Pancreas (tissue), 10 donors: ENCODE results near the gene PDS5B. TPM values are rescaled to one million over a fixed set of nuclear protein-coding genes. Genes with fewer than 3 reads are reported as not detected.
A peak's percentile ranks its signal among the peaks of the same experiment; 100 is the strongest.

Source experiments
- ATAC-seq, 4 donors: fragments of 200-7000 bp; cut with Tn5 transposase; one replicate each; pipeline versions ENCODE4 v1.8.0 to v1.9.1; 2020; ENCODE audit warnings: mild to moderate bottlenecking in 4 of 4, moderate library complexity in 4 of 4
- DNase-seq, 6 donors: peaks; one replicate each; pipeline ENCODE4 v3.0.0-alpha.2; 2020
- FAIRE-seq: peaks from 2 replicates; lab custom pipeline; 2012; peaks lifted over from hg19 to GRCh38; lab: Jason Lieb, UNC
- H3K27ac ChIP-seq, 4 donors: fragments of 200-600 bp; sonication (generic); 1 replicate in 3 of 4; 2 replicates in 1 of 4; pipeline versions ENCODE4 v1.5.0 to v1.8.0; 2020
- H3K27me3 ChIP-seq, 4 donors: fragments of 200-600 bp; one replicate each; pipeline ENCODE4 v1.8.0; 2021
- H3K36me3 ChIP-seq, 3 donors: fragments of 200-600 bp; sonication (generic) in 1 of 3; one replicate each; pipeline versions ENCODE4 v1.5.0 to v1.8.0; 2020 to 2021
- H3K4me1 ChIP-seq, 3 donors: fragments of 200-600 bp; one replicate each; pipeline ENCODE4 v1.8.0; 2021
- H3K4me3 ChIP-seq, 4 donors: fragments of 200-600 bp; sonication (generic) in 2 of 4; one replicate each; pipeline versions ENCODE4 v1.5.0 to v1.8.0; 2020 to 2021
- H3K9me3 ChIP-seq, 4 donors: fragments of 200-600 bp; one replicate each; pipeline ENCODE4 v1.8.0; 2021
- CTCF ChIP-seq, 4 donors: fragments of 200-600 bp; sonication (generic) in 3 of 4; IDR thresholded peaks; one replicate each; pipeline versions ENCODE4 v1.5.0 to v1.8.0; 2021; ENCODE audit warnings: antibody characterized with exemption in 4 of 4
- WGBS, 2 donors: extraction: QIAGEN DNeasy Blood & Tissue Kit; methylation state at CpG; one replicate each; pipeline ENCODE4 v1.1.7; 2013; 5-methylcytosine and 5-hydroxymethylcytosine counted together
- intact Hi-C, 3 donors: fragments of 100-400 bp; cut with DNase I; formaldehyde crosslinking; loops; one replicate each; pipeline versions ENCODE4 v1.11.1 to v1.14.2; 2022
- polyA plus RNA-seq, 2 donors: library from polyadenylated mRNA; stranded (reverse); fragments of 200-250 nt; gene quantifications; one replicate each; pipeline ENCODE4 v1.2.3, GENCODE V29; 2013
- total RNA-seq, 6 donors: library from RNA; stranded (reverse); fragmentation: NEBNext Ultra II Directional in 4 of 6; extraction: Animal tissue kit (Norgen Biotek cat#: 25700) in 4 of 6; gene quantifications; one replicate each; pipeline versions ENCODE4 v1.2.1 to v1.2.4, GENCODE V29; 2021 to 2023
- donor health status: healthy with polysubstance abuse.
- donor health status: DM: no; HTN: no; CAD: no; lungs with moderate emphysema.
- donor health status: DM: no; HTN: no; CAD: no.
- donor health status: control.
- donor health status: control.
- donor health status: Bipolar disorder and iron deficiency.
- donor health status: DM: yes; HTN: yes; CAD: no.
- donor health status: DM: no; HTN: no; CAD: no.
- donor health status: DM: no; HTN: no; CAD: no.
- donor health status: DM: yes; HTN: yes; CAD: no.

The PDS5B gene
- total and polyA plus RNA-seq, 8 donors = 2.9 to 19.9 (median 11.0) TPM

GRCh38 chr13:32821149-32821688, 235.0 kb downstream of the PDS5B start:
- FAIRE-seq (no peak), ATAC-seq (no peak)
- 76 to 81% methylated on average over 14 of the region's 14 CpGs for WGBS, 2 donors

GRCh38 chr13:32822771-32823170, 236.5 kb downstream of the PDS5B start:
- ATAC-seq (peak in 1 of 4 donors; percentile 56), FAIRE-seq (no peak), DNase-seq (no peak)
- Histone ChIP-seq H3K27me3 (no peaks in the 10 kb centered on the region), H3K36me3 (no peaks in the 10 kb centered on the region), H3K4me1 (no peaks in the 10 kb centered on the region), H3K9me3 (no peaks in the 10 kb centered on the region), H3K4me3 (no peak overlapping the region), H3K27ac (no peak overlapping the region)
- WGBS, 2 donors = 40 to 54% methylated on average over 4 of the region's 4 CpGs
- intact Hi-C loops = no loop called here
- no peak for TF ChIP-seq CTCF (IDR thresholded peaks at IDR 0.05)

More at GRCh38 chr13:32821149-32821688, 235.0 kb downstream of the PDS5B start:
- Histone ChIP-seq H3K9me3 (no peaks in the 10 kb centered on the region), H3K27ac (no peak overlapping the region), H3K4me1 (no peaks in the 10 kb centered on the region), H3K27me3 (no peaks in the 10 kb centered on the region), H3K4me3 (no peak overlapping the region), H3K36me3 (no peaks in the 10 kb centered on the region)
- no peak for TF ChIP-seq CTCF (IDR thresholded peaks at IDR 0.05)
- intact Hi-C loops = no loop called here
- DNase-seq = no peak

GRCh38 chr13:32823597-32823996, 237.3 kb downstream of the PDS5B start:
- no peak overlapping the region for H3K4me3 ChIP-seq
- H3K4me1 ChIP-seq = no peaks in the 10 kb centered on the region
- intact Hi-C loops = no loop called here
- H3K36me3 ChIP-seq = no peaks in the 10 kb centered on the region
- H3K27ac ChIP-seq = no peak overlapping the region
- H3K9me3 ChIP-seq = no peaks in the 10 kb centered on the region
- WGBS, 2 donors = 70 to 90% methylated on average over 5 of the region's 5 CpGs
- FAIRE-seq = no peak
- DNase-seq = no peak
- ATAC-seq = no peak
- H3K27me3 ChIP-seq = no peaks in the 10 kb centered on the region
- TF ChIP-seq CTCF (IDR thresholded peaks at IDR 0.05) = no peak

- Histone ChIP-seq H3K27ac (no peak overlapping the region), H3K4me1 (no peaks in the 10 kb centered on the region), H3K36me3 (no peaks in the 10 kb centered on the region), H3K27me3 (no peaks in the 10 kb centered on the region), H3K4me3 (no peak overlapping the region), H3K9me3 (no peaks in the 10 kb centered on the region)
- FAIRE-seq (no peak), DNase-seq (no peak), ATAC-seq (no peak)
- intact Hi-C loops = no loop called here
- TF ChIP-seq CTCF (IDR thresholded peaks at IDR 0.05) = no peak
- 74 to 83% methylated on average over 15 of the region's 15 CpGs for WGBS, 2 donors
Observed at GRCh38 chr13:32824061-32824460, 237.8 kb downstream of the PDS5B start.

- ATAC-seq (peak in 1 of 4 donors; percentile 33), DNase-seq (no peak), FAIRE-seq (no peak)
- intact Hi-C loops = no loop called here
- no peaks in the 10 kb centered on the region for H3K36me3 ChIP-seq
- no peak for TF ChIP-seq CTCF (IDR thresholded peaks at IDR 0.05)
- H3K9me3 ChIP-seq = no peaks in the 10 kb centered on the region
- H3K4me3 ChIP-seq = no peak overlapping the region
- no peaks in the 10 kb centered on the region for H3K27me3 ChIP-seq
- 58 to 60% methylated on average over 7 of the region's 7 CpGs for WGBS, 2 donors
- no peaks in the 10 kb centered on the region for H3K4me1 ChIP-seq
- no peak overlapping the region for H3K27ac ChIP-seq
Observed at GRCh38 chr13:32824675-32825074, 238.4 kb downstream of the PDS5B start.
